ENCODE results near the gene CFAP58.

CFAP58 gene

DNA sequence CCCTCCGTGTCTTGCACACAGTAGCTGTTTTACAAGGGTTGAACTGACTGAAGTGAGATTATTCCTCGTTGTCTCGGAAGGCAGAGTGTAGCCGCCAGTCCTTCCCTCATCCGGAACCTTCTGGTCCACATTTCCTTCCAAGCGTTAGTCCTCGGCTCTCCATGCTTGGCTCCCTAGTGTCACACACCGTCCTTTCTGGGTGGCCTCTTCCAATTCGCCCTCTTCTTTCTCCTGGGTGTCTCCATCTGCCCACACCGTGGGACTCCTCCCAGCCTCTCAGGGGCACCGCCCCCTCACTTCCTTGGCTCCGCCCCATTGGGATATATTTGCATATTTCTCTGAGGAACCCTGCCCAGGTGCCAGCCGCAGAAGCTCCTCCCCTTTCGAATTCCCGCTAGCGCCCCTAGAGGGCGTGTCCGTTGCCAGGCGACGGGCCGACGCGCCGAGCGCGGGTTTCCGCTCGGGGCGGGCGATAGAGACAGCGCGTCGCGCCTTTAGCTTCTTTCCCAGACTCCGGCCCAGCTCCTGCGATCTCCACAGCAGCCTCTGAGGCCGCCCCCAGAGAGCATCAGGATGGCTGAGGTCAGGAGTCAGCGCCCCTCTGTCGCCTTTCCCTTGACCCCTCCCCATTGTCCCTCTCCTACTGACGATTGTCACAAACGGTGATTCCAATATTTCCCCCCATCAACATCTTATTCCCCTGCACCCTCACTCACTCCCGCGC is at the start of gene CFAP58:
CFAP58 (plus strand) TSS at position 509 of the 724 bp plus-strand sequence; CDS start at position 574, 65 bp downstream.
- peak; percentile 88 to 91 for DNase-seq

DNA sequence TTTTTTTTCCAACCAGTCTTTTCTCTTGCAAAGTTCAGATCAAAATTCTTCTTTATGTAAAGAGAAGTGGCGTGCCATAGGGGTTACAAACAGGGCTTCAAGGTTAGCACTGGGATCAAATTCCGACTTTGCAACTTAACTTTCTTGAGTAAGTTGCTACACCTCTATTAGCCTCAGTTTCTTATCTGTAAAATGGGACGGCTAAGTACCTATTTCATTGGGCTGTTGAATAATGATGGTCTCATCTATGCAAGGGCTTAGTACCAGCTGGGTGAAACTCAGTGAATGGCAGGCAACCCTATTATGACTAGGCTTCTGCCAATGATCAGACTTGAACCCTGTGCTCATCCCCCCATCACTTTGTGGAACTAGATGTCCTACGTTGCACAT is 49.3 kb upstream of the CFAP58 start:
- no peak for DNase-seq

- no peak for DNase-seq
These were observed 48.7 kb upstream of the CFAP58 start for GRCh38 chr10:104304927-104305326.

DNA sequence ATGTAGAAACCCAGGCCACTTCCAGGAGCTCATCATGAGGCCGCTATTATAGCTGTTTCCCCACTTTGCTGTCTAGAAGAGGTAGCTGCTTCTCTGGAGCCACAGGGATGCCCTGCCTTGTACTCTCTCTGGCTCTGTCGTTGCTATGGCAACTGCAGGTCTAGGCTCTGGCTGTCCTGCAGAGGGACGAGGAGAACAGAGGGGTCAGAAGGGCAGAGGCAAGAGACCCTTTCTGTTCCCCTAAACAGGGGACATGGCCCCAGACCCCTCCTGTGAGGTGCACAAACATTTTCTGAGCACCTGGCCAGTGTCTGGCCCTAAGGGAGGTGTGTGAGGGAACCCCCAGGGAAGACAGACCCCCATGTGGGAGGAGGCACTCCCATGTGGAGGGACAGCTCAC is 46.7 kb upstream of the CFAP58 start:
- DNase-seq: no peak

- no peak for DNase-seq
These were observed 45.8 kb upstream of the CFAP58 start for GRCh38 chr10:104307576-104308438.

DNA sequence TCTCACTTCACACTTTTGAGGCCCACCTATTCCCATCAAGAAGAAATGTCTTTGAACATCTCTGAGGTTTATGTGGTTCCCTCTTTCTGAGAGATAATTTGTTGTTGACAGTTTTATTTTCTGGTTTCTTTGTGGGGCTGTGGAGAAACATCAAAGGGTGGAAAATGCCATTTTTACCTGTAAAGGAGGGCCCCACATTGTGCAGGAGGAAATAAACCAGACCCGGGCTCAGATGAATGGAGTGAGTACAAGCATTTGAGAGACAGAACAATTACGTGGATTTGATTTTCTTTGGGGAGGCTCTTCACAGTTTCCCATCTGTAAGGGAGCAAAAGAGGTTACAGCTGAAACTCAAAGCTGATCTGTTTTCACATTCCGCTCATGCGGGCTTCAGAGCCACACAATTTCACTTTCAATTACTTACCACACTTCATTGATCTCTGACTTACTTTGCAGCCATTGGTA is 45.2 kb upstream of the CFAP58 start:
- DNase-seq: no peak

DNA sequence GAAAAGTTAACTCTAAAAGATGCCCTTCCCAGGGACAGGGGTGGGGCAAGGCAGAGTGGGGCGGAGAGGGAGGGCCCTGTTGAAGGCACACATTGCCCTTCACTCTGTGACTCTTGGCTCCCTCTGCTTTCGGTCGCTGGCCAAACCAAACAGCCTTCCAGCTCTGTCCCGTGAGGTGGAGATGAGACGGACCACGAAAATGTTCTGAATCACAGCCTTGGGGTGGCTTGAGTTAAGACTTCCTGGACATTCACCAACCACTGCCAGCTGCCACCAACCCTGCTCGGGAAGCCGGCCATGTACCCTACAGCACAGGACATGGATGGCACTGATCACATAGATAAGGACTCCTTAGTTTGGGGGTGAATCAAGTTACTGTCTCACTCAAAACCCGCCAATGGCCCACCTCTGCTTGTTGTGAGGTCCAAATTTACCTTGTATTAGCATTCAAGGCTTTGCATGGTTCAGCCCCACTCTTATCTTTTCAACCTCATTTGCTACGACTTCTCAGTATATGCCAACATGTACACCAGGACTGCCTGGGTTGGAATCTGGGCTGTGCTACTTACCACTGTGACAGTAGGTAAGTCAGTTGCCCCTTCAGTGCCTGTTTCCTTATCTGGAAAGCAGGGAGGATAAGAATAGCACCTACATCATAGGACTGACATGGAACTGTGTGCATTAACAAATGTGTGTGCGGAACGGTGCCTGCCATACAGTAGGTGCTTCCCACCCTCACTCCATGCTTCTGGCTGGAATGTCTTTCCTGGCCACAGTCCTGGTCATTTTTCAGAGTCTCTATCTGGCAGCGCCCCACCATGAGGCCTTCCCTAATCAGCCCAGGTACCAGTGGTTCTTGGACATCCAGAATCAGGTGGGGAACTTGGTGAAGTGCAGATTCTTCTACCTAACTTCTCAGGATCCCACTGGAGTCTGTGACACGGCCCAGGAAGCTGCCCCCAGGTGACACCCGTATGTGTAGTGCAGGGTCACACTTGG is 43.4 kb upstream of the CFAP58 start:
- DNase-seq: no peak

DNA sequence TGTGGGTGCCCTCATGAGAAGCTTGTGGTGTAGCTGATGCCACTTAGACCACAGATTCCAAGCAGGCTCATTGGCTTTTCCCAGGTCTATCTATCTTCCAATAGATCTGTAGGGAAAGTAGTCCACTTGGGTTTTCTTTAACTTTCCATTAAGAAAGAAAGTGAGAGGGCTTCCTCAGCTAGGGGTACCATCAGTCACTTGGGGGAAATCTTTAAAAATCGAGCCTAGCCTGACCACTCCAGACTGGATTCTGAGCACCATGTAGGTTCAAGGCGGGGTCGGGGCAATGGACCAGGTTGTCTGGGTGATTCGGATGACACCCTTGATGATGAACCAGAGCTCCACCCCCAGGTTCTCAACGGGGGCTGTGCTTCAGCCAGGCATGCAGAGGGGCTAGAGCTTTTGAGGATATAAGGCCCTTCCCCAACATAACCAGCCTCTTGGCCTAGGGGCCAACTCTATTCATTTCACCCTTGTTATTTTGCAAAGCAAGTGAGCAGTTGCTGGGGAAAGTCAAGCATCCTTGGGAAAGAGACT is 42.4 kb upstream of the CFAP58 start:
- DNase-seq: no peak

- no peak for DNase-seq
These were observed 38.8 kb upstream of the CFAP58 start for GRCh38 chr10:104314591-104315485.

DNA sequence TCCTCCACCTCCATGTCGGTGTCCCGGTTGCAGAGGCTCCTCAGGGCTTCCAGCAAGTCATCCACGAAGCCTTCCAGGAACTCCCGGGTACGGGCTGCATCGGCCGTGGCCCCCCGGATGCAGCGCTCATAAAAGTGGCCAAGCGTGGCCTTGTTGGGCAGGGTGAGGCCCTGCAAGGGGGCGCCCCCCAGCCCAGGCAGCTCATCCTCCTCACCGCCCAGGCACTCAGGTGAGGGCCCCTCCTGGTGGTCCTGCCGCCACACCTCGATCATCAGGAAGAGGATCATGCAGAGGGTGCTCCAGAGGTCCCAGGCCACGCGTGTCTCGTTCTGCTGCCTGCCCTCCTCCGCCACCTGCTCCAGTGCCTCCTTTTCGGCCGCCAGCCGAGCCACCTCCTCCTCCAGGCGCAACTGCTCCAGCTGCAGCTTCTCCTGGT is 38.1 kb upstream of the CFAP58 start:
- no peak for DNase-seq

DNA sequence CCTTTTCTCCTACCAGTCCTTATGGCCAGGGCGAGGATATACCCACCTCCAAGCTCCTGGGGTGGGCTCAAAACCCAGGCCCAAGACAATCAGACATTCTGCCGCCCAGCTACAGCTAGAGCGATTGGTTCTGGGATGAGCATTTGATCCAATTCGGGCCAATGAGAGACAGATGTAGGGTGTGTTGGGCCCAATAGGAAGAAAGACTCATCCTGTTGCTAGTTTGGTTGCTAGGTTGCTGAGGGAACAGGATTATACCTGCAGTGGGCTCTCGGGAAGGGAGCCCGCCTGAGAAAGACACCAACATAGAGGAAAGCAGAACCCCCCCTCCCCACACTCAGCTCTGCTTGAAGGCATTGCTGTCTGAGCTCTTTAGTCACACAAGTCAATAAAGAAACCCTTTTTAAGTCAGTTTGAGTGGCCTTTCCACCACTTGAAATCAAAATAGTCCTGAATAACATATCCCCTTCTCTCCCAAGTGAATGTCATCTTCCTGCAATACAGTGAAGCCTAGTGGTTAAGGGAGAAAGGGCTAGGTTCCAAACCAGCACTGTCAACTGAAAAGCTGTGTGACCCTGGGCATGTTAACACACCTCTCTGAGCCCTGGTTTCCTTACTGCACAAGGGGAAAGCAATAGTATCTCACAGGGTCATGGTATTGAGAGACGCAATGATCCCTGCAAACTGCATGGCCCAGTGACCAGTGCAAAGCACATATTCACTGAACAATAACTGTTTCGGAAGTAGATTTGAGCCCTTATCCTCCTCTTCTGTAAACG is 37.1 kb upstream of the CFAP58 start:
- DNase-seq: no peak

DNA sequence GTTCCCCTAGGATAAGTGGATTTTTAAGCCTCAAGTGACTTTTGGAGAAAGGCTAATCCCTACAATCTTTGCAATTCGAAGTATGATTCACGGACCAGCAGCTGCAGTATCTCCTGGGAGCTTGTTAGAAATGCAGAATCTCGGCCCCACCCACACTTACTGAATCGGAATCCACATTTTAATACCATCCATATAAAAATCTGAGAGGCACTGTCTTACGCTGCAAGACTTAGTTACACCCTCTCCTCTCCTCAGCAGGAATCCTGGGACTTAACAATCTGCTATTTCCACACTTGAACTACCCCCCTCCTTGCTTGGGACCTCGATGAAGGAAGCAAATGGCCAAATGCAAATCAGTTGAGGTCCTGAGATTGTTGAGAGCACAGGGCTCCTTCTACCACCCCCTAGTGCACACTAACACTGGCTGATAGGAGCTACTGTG is 36.3 kb upstream of the CFAP58 start:
- no peak for DNase-seq

DNA sequence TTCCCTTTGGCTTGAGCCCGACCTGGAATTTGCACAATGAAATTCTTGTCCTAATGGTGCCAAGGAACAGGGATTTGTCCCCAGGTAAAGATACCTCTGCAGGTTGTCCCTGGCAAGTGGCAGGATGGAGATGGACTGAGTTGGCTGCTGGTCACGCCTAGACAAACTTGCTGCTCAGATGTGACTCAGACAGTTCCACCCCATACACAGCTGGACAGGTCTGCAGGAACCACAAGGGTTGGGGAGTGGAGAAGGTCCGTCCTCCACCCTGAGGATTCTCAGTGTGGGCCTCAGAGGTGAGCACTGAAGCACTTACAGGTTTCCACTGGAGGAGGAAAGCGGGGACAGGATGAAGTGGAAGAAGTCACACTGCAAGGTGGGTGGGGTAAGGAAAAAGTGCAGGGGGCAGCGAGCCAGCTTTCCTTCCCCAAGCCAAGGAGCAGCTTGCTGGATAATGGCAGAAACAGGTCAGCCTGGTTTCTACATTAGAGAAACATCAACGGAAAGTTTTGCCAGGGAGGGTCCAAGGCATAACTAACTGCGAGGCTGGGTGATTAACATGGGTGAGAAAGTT is 35.8 kb upstream of the CFAP58 start:
- no peak for DNase-seq

DNA sequence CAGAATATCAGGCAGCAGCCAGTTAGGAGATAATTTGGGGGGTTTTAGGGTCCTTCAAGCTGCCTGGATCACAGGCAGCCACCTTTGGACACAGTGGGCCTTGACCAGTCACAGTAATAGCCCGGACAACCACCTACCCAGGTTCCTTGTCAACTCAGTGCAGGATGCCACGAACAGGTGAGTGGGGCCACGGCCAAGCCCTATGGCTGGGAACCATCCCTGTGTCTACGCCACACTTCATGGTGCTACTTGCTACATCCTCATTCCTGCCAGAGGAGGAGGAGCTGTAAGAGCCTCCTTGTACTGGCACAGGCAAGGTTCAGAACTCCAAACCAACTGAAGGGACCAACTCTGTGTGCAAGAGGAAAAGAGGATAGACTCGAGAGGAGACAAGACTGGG is 35.3 kb upstream of the CFAP58 start:
- no peak for DNase-seq

DNA sequence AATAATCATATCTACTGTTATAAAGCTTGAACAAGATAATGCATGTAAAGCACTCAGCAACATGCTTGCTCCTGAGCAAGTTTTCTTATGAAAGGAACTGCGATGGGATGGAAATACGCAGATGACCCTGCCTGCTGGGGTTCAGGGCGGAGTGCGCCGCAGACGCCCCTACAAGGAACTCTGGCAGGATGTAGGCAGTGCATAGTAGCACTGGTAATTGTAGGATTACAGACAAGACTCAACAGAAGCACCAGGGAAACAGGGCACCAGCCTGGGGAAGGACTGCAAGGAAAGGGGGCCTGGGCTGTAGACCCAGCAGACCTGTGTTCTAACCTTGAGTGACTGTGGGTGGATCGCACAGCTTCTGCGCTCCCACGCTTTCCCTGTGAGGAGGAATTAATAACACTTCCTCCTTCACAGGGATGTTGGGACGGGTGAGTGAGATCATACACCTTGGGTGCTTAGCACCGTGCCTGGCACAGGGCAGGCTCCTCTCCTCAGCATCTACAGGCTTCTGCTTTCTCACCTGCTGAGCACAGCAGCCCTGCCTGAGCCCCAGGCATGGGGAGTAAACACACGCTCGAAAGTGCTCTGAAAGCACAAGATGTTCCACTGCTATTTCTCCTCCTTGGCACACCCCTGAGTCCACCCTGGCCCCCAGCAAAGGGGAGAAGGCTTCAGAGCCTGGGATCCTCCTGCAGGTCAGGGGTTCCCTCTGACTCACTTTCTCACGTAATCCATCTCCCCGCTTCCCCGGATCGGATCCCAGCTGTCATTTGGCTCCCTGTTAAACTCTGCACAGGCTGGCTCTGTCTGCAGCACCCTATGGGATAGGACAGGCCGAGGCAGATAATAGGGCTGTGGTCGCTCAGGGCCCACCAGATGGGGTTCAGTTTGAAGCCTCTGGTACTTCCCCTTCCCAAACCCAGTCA is 34.6 kb upstream of the CFAP58 start:
- DNase-seq: no peak

GRCh38 chr10:104321226-104321625 is 32.4 kb upstream of the CFAP58 start:
- DNase-seq: no peak

GRCh38 chr10:104321725-104322415 is 31.8 kb upstream of the CFAP58 start:
- DNase-seq: no peak

DNA sequence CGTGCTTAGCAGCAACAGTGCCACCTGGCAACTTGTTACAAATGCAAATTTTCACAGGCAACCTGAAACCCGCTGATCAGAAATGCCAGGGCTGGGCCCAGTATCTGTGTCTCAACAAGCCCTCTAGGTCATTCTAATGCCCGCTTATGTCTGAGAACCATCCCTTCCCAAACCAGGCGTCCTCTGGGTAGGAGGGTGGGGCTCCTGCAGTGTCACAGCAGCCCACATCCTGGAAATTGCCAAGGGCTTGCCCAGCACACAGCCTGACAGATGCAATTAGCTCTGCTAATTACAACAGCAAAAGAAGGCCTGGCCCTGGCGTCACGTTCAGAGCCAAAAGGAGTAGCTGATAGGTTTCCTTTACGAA is 31.2 kb upstream of the CFAP58 start:
- peak in 1 of 2 experiments; percentile 23 for DNase-seq

Measured in NCI-H2081 (cell line).